SU-DHL-6 (cell line): ENCODE results near the gene MPC1L.

Experiments
- EZH2phosphoT487 ChIP-seq: fragments of 200-600 bp; sonication (generic), shearing (Covaris generic); conservative IDR thresholded peaks from 2 replicates; pipeline ENCODE4 v1.6.1; 2018; ENCODE audit warnings: mild to moderate bottlenecking, antibody characterized with exemption, low read length, moderate library complexity, mixed read lengths
- TF ChIP-seq, protein P1 (sequence below): fragments of 200-600 bp; sonication (generic); IDR thresholded peaks from one replicate; pipeline ENCODE4 v1.5.1; 2017; ENCODE audit warnings: antibody characterized with exemption, mild to moderate bottlenecking, low read length, moderate library complexity; ENCODE audit not compliant: insufficient read depth, poor library complexity, severe bottlenecking

DNA sequence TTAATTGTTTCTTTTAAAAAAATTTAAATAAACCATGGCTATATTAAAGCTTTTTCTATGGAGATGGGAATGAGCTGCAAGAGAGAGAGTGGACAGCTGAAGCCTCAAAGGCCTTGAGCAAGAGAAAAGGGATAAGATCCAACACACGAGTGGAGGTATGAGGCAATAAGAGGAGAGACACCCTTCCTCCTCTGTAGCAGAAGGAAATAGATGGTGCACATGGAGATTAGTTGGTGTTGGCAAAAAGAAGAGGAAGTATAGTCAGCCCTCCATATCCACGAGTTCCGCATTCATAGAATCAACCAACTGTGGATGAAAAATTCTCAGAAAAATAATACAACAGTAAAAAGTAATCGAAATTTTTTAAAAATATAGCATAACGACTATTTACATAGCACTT, 20.9 kb downstream of the MPC1L start:
- TF ChIP-seq, protein P1, sequence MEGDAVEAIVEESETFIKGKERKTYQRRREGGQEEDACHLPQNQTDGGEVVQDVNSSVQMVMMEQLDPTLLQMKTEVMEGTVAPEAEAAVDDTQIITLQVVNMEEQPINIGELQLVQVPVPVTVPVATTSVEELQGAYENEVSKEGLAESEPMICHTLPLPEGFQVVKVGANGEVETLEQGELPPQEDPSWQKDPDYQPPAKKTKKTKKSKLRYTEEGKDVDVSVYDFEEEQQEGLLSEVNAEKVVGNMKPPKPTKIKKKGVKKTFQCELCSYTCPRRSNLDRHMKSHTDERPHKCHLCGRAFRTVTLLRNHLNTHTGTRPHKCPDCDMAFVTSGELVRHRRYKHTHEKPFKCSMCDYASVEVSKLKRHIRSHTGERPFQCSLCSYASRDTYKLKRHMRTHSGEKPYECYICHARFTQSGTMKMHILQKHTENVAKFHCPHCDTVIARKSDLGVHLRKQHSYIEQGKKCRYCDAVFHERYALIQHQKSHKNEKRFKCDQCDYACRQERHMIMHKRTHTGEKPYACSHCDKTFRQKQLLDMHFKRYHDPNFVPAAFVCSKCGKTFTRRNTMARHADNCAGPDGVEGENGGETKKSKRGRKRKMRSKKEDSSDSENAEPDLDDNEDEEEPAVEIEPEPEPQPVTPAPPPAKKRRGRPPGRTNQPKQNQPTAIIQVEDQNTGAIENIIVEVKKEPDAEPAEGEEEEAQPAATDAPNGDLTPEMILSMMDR: no peak
- TF ChIP-seq EZH2phosphoT487: no peak
